NOMO-1 (cell line): ENCODE measurements around the gene KRT7.
A peak's percentile ranks its signal among the peaks of the same experiment; 100 is the strongest.
"Not testable (repeated sequence)": the region's sequence is repeated elsewhere in the genome, so short reads cannot be mapped to it uniquely, and the experiment has no call there.

Experiments
- DNase-seq, 2 experiments: peaks; one replicate each; lab custom pipeline; 2025; ENCODE audit not compliant: unreplicated experiment in 2 of 2; lab: John Stamatoyannopoulos, UW

Gene KRT7

GRCh38 chr12:52274521-52275120 lies 41.6 kb downstream of the KRT7 start, which contains the start of gene KRT86:
KRT86 (plus strand) TSS chr12:52274645; CDS start chr12:52301917, 27,272 bp downstream.
- no peak for DNase-seq

DNA sequence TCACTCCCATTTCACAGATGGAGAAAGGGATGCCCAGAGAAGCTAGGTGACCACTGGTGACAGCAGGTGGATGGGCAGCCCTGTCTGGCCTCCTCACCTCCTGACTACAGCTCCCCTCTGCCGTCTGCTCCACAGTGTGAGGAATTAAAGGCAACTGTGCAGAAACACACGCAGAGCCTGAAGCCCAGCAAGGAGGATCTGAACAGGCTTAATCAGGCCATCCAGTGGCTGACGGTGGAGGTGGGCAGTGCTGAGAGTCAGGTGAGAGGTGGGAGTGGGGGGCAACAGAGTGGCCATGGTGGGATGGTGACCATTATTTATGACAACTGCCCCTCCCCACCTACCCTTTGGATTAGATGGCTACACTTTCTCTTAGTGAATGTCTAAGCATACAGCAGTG lies 42.6 kb downstream of the KRT7 start:
- no peak for DNase-seq

DNA sequence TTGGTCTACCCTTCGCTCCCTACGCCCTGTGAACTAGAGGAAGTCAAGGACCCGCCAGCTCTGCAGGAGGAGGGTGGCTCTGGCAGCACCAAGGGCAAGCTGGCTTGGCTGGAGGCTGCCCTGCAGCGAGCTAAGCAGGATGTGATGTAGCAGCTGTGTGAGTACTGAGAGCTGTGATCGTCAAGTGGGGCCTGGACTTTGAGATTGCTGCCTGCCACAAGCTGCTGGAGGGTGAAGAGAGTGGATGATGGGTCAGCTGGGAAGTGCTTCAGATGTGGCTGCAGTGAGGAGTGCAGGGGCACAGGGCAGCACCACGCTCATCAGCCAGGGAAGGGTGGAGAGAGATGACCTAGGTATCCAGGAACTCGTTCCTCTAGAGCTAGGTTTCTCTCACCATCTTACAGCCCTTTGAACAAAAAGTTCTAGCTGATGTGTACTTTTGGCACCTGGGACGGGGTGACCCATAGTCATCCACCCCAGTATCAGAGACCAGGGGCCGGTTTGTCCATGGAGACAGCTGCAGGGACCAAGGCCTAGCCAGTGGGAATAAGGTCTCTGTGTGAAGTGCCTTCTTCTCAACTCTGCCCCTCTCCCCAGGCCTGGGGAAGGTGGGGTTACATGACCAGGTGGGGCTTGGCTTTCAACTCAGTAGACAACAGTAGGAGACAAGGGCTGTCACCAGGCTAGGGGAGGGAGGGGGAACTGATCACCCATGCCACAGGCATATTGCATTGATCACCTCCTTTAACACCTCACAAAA lies 44.6 kb downstream of the KRT7 start:
- DNase-seq = no peak

GRCh38 chr12:52278575-52279421 lies 45.8 kb downstream of the KRT7 start:
- DNase-seq = peak; percentile 44 to 73

GRCh38 chr12:52279422-52280318 lies 46.6 kb downstream of the KRT7 start:
- no peak for DNase-seq

GRCh38 chr12:52280319-52280795 lies 47.3 kb downstream of the KRT7 start:
- DNase-seq = peak; percentile 53 to 66

DNA sequence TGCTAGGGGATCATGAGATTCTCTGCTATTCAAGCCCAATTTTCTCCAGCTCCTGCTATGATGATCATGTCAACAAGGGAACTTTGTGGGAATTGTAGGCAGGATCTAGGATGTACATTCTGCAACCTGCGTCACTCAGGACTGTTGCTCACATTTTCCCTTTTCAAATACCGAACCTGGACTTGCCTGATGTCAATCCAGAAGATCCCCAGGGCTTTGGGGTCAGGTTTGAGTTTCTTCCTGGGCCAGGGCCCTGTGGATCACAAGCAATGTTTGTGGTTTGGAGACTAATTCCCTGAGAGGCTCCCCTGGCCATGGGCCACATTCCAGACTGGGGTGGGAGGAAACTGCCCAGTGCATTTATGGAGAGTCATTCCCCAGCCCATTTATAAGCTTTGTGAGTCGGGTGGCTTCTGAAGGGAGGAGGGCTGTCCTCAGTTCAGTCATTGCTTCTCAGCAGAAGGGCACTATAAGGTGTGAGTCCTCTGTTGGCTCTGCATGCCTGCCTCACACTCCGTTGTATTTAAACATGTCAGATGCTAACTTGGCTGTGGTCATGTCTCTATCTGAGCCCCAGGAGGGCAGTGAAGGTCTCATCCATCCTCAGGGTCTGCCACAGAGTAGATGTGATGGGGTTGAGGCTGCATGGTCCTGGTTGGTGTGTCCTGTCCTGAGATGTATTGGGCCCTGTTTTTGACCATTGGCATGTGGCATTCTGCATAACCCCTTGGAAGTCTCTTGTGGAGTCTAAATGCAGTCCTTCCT lies 47.9 kb downstream of the KRT7 start:
- DNase-seq = no peak

- DNase-seq = no peak
These were observed 51.6 kb downstream of the KRT7 start for GRCh38 chr12:52284562-52285171.

DNA sequence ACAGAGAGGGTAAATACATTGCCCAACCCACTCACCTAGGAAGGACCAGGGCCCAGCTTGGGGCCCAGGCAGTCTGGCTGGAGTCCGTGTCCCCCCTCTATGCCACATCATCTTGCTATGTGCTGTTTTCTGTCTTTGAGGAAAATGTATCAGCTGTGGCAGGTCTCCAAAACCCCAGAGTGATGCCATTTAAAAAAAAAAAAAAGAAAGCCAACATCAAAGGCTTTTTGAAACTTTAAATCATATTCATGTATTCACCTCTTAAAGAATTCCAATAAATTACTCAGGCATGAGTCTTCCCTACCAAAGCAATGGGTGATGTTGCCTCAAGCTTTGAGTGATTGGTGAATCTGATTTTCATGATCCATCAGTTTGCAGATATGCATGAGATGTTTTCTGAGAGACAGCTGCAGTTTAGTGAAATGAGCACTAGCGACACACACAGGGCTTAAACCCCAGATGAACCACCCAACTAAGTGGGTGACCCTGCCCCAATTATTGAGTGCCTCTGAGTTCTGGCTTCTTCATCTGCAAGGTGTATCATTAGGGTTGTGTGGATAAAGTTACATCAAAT lies 52.2 kb downstream of the KRT7 start:
- no peak for DNase-seq

- DNase-seq = no peak
These were observed 52.9 kb downstream of the KRT7 start for GRCh38 chr12:52285851-52286530.

- not testable (repeated sequence) for DNase-seq
These were observed 54.1 kb downstream of the KRT7 start for GRCh38 chr12:52286857-52287785.

GRCh38 chr12:52287816-52288805 lies 55.1 kb downstream of the KRT7 start:
- peak in 1 of 2 experiments; percentile 10 for DNase-seq

- DNase-seq = not testable (repeated sequence)
These were observed 57.6 kb downstream of the KRT7 start for GRCh38 chr12:52290483-52291134.

GRCh38 chr12:52291267-52291935 lies 58.4 kb downstream of the KRT7 start, which contains the start of gene KRT81:
KRT81 (minus strand) TSS chr12:52291534; CDS start chr12:52291465, 69 bp downstream.
- no peak for DNase-seq

- no peak for DNase-seq
These were observed 60.9 kb downstream of the KRT7 start for GRCh38 chr12:52293926-52294325.
